Kidney (tissue), 14 donors: ENCODE measurements around the gene THSD4. TPM values are rescaled to one million over a fixed set of nuclear protein-coding genes. Genes with fewer than 3 reads are reported as not detected.

Experiments
- DNase-seq, 5 donors: peaks; one replicate each; pipeline ENCODE4 v3.0.0-alpha.2; 2013 to 2020
- FAIRE-seq: peaks from 2 replicates; lab custom pipeline; 2012; peaks lifted over from hg19 to GRCh38; lab: Jason Lieb, UNC
- H3K27ac ChIP-seq, 2 donors: one replicate each; pipeline ENCODE4 v1.7.0; 2013; ENCODE audit warnings: low read depth in 2 of 2, low read length in 2 of 2, inconsistent platforms in 1 of 2
- H3K27me3 ChIP-seq: one replicate; pipeline ENCODE4 v1.7.1; 2013; ENCODE audit warnings: low read length, inconsistent platforms; ENCODE audit not compliant: control insufficient read depth, insufficient read depth
- H3K36me3 ChIP-seq, 3 donors: one replicate each; pipeline versions ENCODE4 v1.7.0 to v1.7.1; 2013; ENCODE audit warnings: low read length in 3 of 3, control low read depth in 1 of 3, inconsistent platforms in 1 of 3; ENCODE audit not compliant: insufficient read depth in 3 of 3, control insufficient read depth in 2 of 3
- H3K4me1 ChIP-seq, 3 donors: one replicate each; pipeline versions ENCODE4 v1.7.0 to v1.7.1; 2013; ENCODE audit warnings: low read length in 3 of 3, inconsistent platforms in 1 of 3, low read depth in 1 of 3; ENCODE audit not compliant: control insufficient read depth in 2 of 3, insufficient read depth in 2 of 3
- H3K4me3 ChIP-seq, 3 donors: one replicate each; pipeline versions ENCODE4 v1.7.0 to v1.8.1; 2013; ENCODE audit warnings: low read length in 3 of 3, control low read depth in 1 of 3, inconsistent platforms in 1 of 3
- H3K9ac ChIP-seq, 3 donors: one replicate each; pipeline versions ENCODE4 v1.7.0 to v1.7.1; 2013; ENCODE audit warnings: low read length in 3 of 3, control low read depth in 1 of 3, inconsistent platforms in 1 of 3
- H3K9me3 ChIP-seq, 3 donors: one replicate each; pipeline versions ENCODE4 v1.7.0 to v1.7.1; 2013; ENCODE audit warnings: low read length in 3 of 3, control low read depth in 1 of 3, inconsistent platforms in 1 of 3; ENCODE audit not compliant: control insufficient read depth in 2 of 3, insufficient read depth in 1 of 3
- intact Hi-C: fragments of 100-400 bp; cut with DNase I; formaldehyde crosslinking; loops from one replicate; pipeline ENCODE4 v1.11.1; 2022
- polyA plus RNA-seq: library from polyadenylated mRNA; stranded (reverse); fragments of 350-450 nt; fragmentation: Illumina TruSeq; extraction: RNeasy Lipid Tissue Mini Kit (QIAGEN cat#74804); gene quantifications from one replicate; pipeline ENCODE4 v1.2.3, GENCODE V29; 2014; ENCODE audit warnings: low read depth, low replicate concordance; ENCODE audit not compliant: insufficient read depth
- total RNA-seq: library from RNA; stranded (reverse); fragmentation: NEBNext Ultra II Directional; extraction: Animal tissue kit (Norgen Biotek cat#: 25700); gene quantifications from one replicate; pipeline ENCODE4 v1.2.1, GENCODE V29; 2021
- TF ChIP-seq, protein P1 (sequence below): IDR thresholded peaks from 3 replicates; pipeline ENCODE4 v1.5.1; 2012; ENCODE audit warnings: mild to moderate bottlenecking, moderate library complexity, borderline replicate concordance; ENCODE audit not compliant: insufficient read depth; ENCODE audit errors: extremely low read depth
- donor health status: control.
- donor health status: control.
- donor health status: control.
- donor health status: control.
- donor health status: control.
- donor health status: DM: yes; HTN: yes; CAD: no.
- donor health status: Normal renal cell carcinoma (clear cell type).

The THSD4 gene
- total and polyA plus RNA-seq, 2 donors from 2014 or later = 9.4 to 36.3 TPM

DNA sequence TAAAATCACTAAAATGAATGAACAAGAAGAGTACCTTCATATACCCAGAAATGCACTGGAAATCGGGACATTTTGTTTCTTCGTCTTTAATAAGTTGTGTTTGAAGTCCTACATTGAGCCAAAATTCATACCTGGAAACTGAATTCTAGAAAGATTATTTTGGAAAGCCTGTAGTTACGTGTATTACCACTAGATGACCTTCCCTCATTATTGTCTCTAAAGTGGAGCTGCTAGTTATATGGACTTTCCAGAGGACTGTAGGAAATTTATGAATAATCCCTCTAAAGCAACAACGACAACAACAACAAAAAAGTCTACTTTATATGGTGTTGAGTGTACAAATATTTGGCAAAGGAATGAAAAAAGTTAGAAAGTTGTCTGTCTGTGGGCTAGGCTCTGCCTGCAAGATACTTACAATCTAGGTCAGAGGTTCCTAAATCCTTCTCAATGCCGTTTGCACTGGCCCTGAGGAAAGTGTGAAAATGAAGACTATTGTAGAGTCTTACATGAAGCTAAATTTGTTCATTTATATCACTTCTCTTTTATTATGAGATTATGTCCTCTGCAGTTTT, 460.3 kb downstream of the THSD4 start:
- Histone ChIP-seq H3K36me3 (no peaks in the 10 kb centered on the region), H3K27me3 (no peaks in the 10 kb centered on the region), H3K27ac (no peak overlapping the region), H3K4me1 (no peaks in the 10 kb centered on the region), H3K9me3 (no peaks in the 10 kb centered on the region), H3K9ac (no peak overlapping the region), H3K4me3 (no peak overlapping the region)
- no peak for FAIRE-seq
- intact Hi-C loops = no loop called here
- DNase-seq = no peak
- TF ChIP-seq, protein P1, sequence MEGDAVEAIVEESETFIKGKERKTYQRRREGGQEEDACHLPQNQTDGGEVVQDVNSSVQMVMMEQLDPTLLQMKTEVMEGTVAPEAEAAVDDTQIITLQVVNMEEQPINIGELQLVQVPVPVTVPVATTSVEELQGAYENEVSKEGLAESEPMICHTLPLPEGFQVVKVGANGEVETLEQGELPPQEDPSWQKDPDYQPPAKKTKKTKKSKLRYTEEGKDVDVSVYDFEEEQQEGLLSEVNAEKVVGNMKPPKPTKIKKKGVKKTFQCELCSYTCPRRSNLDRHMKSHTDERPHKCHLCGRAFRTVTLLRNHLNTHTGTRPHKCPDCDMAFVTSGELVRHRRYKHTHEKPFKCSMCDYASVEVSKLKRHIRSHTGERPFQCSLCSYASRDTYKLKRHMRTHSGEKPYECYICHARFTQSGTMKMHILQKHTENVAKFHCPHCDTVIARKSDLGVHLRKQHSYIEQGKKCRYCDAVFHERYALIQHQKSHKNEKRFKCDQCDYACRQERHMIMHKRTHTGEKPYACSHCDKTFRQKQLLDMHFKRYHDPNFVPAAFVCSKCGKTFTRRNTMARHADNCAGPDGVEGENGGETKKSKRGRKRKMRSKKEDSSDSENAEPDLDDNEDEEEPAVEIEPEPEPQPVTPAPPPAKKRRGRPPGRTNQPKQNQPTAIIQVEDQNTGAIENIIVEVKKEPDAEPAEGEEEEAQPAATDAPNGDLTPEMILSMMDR = no peak

- H3K27me3 ChIP-seq = no peaks in the 10 kb centered on the region
- intact Hi-C loops = no loop called here
- no peak overlapping the region for H3K4me3 ChIP-seq
- H3K9me3 ChIP-seq = no peaks in the 10 kb centered on the region
- H3K27ac ChIP-seq = no peak overlapping the region
- FAIRE-seq = no peak
- no peaks in the 10 kb centered on the region for H3K4me1 ChIP-seq
- DNase-seq = no peak
- no peak overlapping the region for H3K9ac ChIP-seq
- H3K36me3 ChIP-seq = no peaks in the 10 kb centered on the region
- TF ChIP-seq, protein P1 = no peak
Observed at GRCh38 chr15:71577071-71577470, 461.8 kb downstream of the THSD4 start.

DNA sequence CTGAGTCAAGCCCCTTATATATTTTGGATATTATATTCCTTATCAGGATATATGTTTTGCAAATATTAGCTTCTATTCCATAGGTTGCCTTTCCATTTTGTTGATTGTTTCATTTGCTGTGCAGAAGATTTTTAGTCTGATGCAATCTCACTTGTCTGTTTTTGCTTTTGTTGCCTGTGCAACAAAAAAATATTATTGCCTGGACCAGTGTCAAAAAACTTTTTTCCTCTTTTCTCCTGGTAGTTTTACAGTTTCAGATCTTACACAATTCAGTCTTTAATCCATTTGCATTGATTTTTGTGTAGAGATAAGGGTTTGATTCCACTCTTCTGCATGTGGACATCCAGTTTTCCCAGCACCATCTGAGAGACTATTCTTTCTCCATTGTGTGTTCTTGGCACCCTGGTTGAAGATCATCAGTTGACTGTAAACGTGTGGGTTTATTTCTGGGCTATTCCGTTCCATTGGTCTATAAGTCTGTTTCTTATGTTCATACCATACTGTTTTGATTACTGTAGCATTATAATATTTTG, 466.2 kb downstream of the THSD4 start:
- H3K9me3 ChIP-seq = peaks cover 0 to 14% (median 0%) of the 10 kb centered on the region in 3 donors
- DNase-seq (no peak), FAIRE-seq (no peak)
- intact Hi-C loops = no loop called here
- no peaks in the 10 kb centered on the region for H3K4me1 ChIP-seq
- H3K27ac ChIP-seq = no peak overlapping the region
- H3K4me3 ChIP-seq = no peak overlapping the region
- H3K9ac ChIP-seq = no peak overlapping the region
- TF ChIP-seq, protein P1 = no peak
- no peaks in the 10 kb centered on the region for H3K36me3 ChIP-seq
- H3K27me3 ChIP-seq = no peaks in the 10 kb centered on the region
